DOHH2 (cell line): ENCODE results near the gene UBE2QL1.

Source experiments
- H3F3A ChIP-seq: fragments of 200-600 bp; sonication (generic), shearing (Covaris generic); 2 replicates; pipeline ENCODE4 v1.6.0; 2016; ENCODE audit warnings: antibody characterized with exemption, mild to moderate bottlenecking; ENCODE audit not compliant: control insufficient read depth, insufficient read depth
- H3K27ac ChIP-seq: fragments of 200-600 bp; sonication (generic); 2 replicates; pipeline ENCODE4 v1.5.1; 2014; ENCODE audit warnings: low read depth, mild to moderate bottlenecking, low read length, moderate library complexity
- H3K27me3 ChIP-seq: fragments of 200-600 bp; sonication (generic); 2 replicates; pipeline ENCODE4 v1.6.1; 2014; ENCODE audit warnings: mild to moderate bottlenecking, low read length, mixed read lengths; ENCODE audit not compliant: control insufficient read depth
- H3K36me3 ChIP-seq: fragments of 200-600 bp; sonication (generic); 2 replicates; pipeline ENCODE4 v1.6.1; 2014; ENCODE audit warnings: mild to moderate bottlenecking, low read length, moderate library complexity, mixed read lengths; ENCODE audit not compliant: control insufficient read depth
- H3K4me1 ChIP-seq: fragments of 200-600 bp; sonication (generic); 2 replicates; pipeline ENCODE4 v1.6.1; 2014; ENCODE audit warnings: mild to moderate bottlenecking, low read length, mixed read lengths; ENCODE audit not compliant: control insufficient read depth
- H3K4me2 ChIP-seq: fragments of 200-600 bp; sonication (generic); 2 replicates; pipeline ENCODE4 v1.6.0; 2014; ENCODE audit warnings: mild to moderate bottlenecking, low read length, moderate library complexity
- H3K4me3 ChIP-seq: fragments of 200-600 bp; sonication (generic); 2 replicates; pipeline ENCODE4 v1.5.1; 2014; ENCODE audit warnings: mild to moderate bottlenecking, low read length, mixed read lengths
- H3K79me2 ChIP-seq: fragments of 200-600 bp; sonication (generic); 2 replicates; pipeline ENCODE4 v1.6.1; 2014; ENCODE audit warnings: mild to moderate bottlenecking, low read length, mixed read lengths; ENCODE audit not compliant: control insufficient read depth
- H3K9me2 ChIP-seq: fragments of 200-600 bp; sonication (generic); replicated peaks from 2 replicates; pipeline ENCODE4 v1.6.1; 2014; ENCODE audit warnings: mild to moderate bottlenecking, low read length, mixed read lengths; ENCODE audit not compliant: control insufficient read depth
- H3K9me3 ChIP-seq: fragments of 200-600 bp; sonication (generic); 2 replicates; pipeline ENCODE4 v1.6.1; 2014; ENCODE audit warnings: antibody characterized with exemption, low read length, mixed read lengths; ENCODE audit not compliant: control insufficient read depth, insufficient read depth
- H4K20me1 ChIP-seq: fragments of 200-600 bp; sonication (generic); 2 replicates; pipeline ENCODE4 v1.6.0; 2014; ENCODE audit warnings: low read depth, mild to moderate bottlenecking, antibody characterized with exemption, low read length, moderate library complexity; ENCODE audit not compliant: control insufficient read depth, insufficient read depth
- EZH2phosphoT487 ChIP-seq: fragments of 200-600 bp; sonication (generic); IDR thresholded peaks from 2 replicates; pipeline ENCODE4 v1.6.1; 2017; ENCODE audit warnings: borderline replicate concordance, mild to moderate bottlenecking, antibody characterized with exemption, low read length, moderate library complexity, mixed read lengths
- TF ChIP-seq, protein P1 (sequence below): fragments of 200-600 bp; sonication (generic); IDR thresholded peaks from one replicate; pipeline ENCODE4 v1.5.1; 2014; ENCODE audit warnings: antibody characterized with exemption, mild to moderate bottlenecking, low read depth, low read length; ENCODE audit not compliant: poor library complexity, severe bottlenecking

The UBE2QL1 gene

DNA sequence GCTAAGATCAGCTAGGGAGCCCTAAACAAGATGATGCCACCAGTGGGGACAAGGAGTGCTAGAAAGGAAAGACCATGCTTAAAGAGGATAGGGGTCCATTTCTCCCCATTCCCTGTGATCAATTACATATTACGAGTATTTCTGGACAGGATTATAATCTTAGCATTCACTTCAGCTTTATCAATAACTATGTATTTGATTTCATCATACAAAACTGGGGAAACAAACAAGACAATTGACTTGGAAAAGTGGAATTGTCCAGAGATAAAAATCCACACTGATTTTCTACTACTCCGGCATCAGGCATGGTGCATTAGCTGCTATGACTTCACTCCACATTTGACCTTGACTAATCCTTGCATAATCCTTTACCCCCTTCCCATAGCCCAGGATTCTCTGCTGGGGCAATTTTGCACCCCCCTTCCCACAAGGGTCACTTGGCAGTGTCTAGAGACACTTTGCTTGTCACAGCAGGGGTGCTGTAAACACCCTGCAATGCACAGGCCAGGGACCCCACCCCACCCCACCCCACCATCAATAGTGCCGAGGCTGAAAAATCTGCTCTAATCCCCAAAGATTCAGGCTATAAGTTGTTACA is 29.9 kb upstream of the UBE2QL1 start:
- Histone ChIP-seq H3K4me1 (no peaks in the 10 kb centered on the region), H3K9me2 (no peaks in the 10 kb centered on the region), H3K4me3 (no peak overlapping the region), H3K9me3 (no peaks in the 10 kb centered on the region), H3F3A (no peaks in the 10 kb centered on the region), H4K20me1 (no peaks in the 10 kb centered on the region), H3K79me2 (no peaks in the 10 kb centered on the region), H3K27me3 (no peaks in the 10 kb centered on the region), H3K27ac (no peak overlapping the region), H3K4me2 (no peak overlapping the region), H3K36me3 (no peaks in the 10 kb centered on the region)
- TF ChIP-seq, protein P1, sequence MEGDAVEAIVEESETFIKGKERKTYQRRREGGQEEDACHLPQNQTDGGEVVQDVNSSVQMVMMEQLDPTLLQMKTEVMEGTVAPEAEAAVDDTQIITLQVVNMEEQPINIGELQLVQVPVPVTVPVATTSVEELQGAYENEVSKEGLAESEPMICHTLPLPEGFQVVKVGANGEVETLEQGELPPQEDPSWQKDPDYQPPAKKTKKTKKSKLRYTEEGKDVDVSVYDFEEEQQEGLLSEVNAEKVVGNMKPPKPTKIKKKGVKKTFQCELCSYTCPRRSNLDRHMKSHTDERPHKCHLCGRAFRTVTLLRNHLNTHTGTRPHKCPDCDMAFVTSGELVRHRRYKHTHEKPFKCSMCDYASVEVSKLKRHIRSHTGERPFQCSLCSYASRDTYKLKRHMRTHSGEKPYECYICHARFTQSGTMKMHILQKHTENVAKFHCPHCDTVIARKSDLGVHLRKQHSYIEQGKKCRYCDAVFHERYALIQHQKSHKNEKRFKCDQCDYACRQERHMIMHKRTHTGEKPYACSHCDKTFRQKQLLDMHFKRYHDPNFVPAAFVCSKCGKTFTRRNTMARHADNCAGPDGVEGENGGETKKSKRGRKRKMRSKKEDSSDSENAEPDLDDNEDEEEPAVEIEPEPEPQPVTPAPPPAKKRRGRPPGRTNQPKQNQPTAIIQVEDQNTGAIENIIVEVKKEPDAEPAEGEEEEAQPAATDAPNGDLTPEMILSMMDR, result no peak
- no peak for TF ChIP-seq EZH2phosphoT487

DNA sequence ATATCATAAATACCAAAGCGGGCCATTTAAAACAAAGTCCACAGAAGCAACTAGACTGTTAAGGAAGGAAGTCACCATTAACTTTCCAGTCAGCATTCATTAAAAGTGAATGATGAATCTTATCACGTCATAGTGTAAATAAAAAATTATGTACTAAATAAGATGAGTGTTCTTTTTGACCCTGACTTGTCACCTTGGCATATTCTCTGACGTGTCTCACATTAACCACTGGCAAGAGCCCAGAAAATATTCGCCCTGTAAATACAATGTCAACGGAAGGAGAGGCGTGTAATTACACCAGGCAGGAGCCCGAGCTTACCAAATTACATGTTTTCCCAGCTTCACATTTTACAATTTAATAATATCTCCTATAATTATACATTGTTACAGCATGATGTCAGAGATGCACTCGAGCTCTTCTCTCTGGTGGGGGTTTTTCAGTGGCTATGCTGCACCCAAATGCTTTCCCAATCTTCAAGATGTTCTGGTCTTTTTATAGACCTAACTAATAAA is 29.3 kb upstream of the UBE2QL1 start:
- TF ChIP-seq, protein P1, result no peak
- no peak for TF ChIP-seq EZH2phosphoT487
- no peaks in the 10 kb centered on the region for H3K79me2 ChIP-seq
- no peaks in the 10 kb centered on the region for H3K4me1 ChIP-seq
- H4K20me1 ChIP-seq, result no peaks in the 10 kb centered on the region
- H3K4me2 ChIP-seq, result no peak overlapping the region
- H3K9me2 ChIP-seq, result no peaks in the 10 kb centered on the region
- no peaks in the 10 kb centered on the region for H3K27me3 ChIP-seq
- H3K27ac ChIP-seq, result no peak overlapping the region
- H3K9me3 ChIP-seq, result no peaks in the 10 kb centered on the region
- no peaks in the 10 kb centered on the region for H3K36me3 ChIP-seq
- no peak overlapping the region for H3K4me3 ChIP-seq
- H3F3A ChIP-seq, result no peaks in the 10 kb centered on the region

DNA sequence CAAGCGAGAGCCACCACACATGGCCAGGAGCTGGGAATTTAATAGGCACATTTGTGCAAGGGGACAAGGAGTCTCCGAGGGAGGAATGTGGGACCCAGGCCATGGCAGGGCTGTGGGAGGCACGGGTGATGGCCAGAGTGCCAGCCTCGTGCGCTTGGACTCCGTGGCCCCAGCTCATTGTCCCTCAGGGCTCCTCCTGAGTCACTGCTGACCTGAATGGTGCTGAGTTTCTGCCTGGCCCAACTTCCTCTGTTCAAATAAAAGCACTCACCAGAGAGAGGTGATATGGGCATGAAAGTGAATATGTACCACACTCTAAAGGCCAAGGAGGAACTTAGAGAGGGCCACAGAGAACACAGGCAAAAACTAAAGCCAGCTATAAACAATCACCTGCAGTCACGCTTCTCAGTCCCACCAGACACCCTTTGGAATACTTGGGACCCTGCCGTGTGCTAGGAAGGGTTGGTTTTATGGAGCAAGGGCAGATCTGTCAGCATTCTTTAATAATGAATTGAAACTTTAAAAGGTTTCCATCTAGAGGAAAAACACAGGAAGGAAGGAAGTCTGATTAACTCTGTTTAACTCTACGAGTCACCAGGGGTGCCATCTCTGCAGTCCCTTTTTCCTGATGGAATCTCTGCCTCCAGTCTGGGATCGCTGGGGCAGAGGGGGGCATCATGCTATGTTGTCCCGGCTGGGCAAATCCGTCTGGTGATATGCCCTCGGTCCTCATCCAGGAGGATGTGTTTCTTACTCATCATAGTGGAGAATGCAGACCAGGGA is 25.1 kb upstream of the UBE2QL1 start:
- H3K27ac ChIP-seq, result no peak overlapping the region
- no peaks in the 10 kb centered on the region for H3F3A ChIP-seq
- H3K4me3 ChIP-seq, result no peak overlapping the region
- no peak for TF ChIP-seq EZH2phosphoT487
- TF ChIP-seq, protein P1, result no peak
- no peak overlapping the region for H3K4me2 ChIP-seq
- H3K9me2 ChIP-seq, result no peaks in the 10 kb centered on the region
- H3K27me3 ChIP-seq, result 0 out of 2 replicates have a peak, but pooled peaks cover 2% of the 10 kb centered on the region
- H3K9me3 ChIP-seq, result no peaks in the 10 kb centered on the region
- H3K79me2 ChIP-seq, result no peaks in the 10 kb centered on the region
- no peaks in the 10 kb centered on the region for H3K36me3 ChIP-seq
- no peaks in the 10 kb centered on the region for H4K20me1 ChIP-seq
- H3K4me1 ChIP-seq, result no peaks in the 10 kb centered on the region
